ENCODE measurements around the gene RERE. TPM values are rescaled to one million over a fixed set of nuclear protein-coding genes. Genes with fewer than 3 reads are reported as not detected.

Gene RERE
- polyA plus RNA-seq, 3 donors from 2014 or later: 3.8 to 5.9 (median 3.8) TPM

GRCh38 chr1:8780405-8780804 is 37.0 kb downstream of the RERE start:
- Mint-ChIP-seq H3K4me3 (no peak overlapping the region), H3K36me3 (no peaks in the 10 kb centered on the region), H3K9me3 (no peaks in the 10 kb centered on the region), H3K4me1 (peaks cover 5 to 16% of the 10 kb centered on the region in 2 donors), H3K27me3 (ENCODE audit: low read depth in 3 of 3) (peaks cover 0 to 2% (median 0%) of the 10 kb centered on the region in 3 donors), H3K27ac (peak overlapping the region in 1 of 6 donors; percentile 32)
- DNase-seq: no peak

- H3K4me1 Mint-ChIP-seq: peaks cover 5 to 16% of the 10 kb centered on the region in 2 donors
- no peaks in the 10 kb centered on the region for H3K36me3 Mint-ChIP-seq
- H3K4me3 Mint-ChIP-seq: no peak overlapping the region
- DNase-seq: no peak
- H3K9me3 Mint-ChIP-seq: no peaks in the 10 kb centered on the region
- H3K27ac Mint-ChIP-seq: no peak overlapping the region
- peaks cover 0 to 2% (median 0%) of the 10 kb centered on the region in 3 donors for H3K27me3 Mint-ChIP-seq (ENCODE audit: low read depth in 3 of 3)
These were observed 39.6 kb downstream of the RERE start for GRCh38 chr1:8777867-8778266.

- no peak overlapping the region for H3K27ac Mint-ChIP-seq
- H3K36me3 Mint-ChIP-seq: no peaks in the 10 kb centered on the region
These were observed 41.3 kb downstream of the RERE start for GRCh38 chr1:8776104-8776503.

GRCh38 chr1:8767006-8767405 is 50.4 kb downstream of the RERE start:
- Mint-ChIP-seq H3K4me3 (no peak overlapping the region), H3K9me3 (no peaks in the 10 kb centered on the region), H3K27ac (no peak overlapping the region), H3K27me3 (ENCODE audit: low read depth in 3 of 3) (peaks cover 0 to 2% (median 0%) of the 10 kb centered on the region in 3 donors), H3K4me1 (peaks cover 10 to 18% of the 10 kb centered on the region in 2 donors), H3K36me3 (peaks cover 0 to 4% (median 3%) of the 10 kb centered on the region in 3 donors)
- DNase-seq: no peak

More at GRCh38 chr1:8776104-8776503, 41.3 kb downstream of the RERE start:
- no peak for DNase-seq
- Mint-ChIP-seq H3K4me1 (peaks cover 3 to 10% of the 10 kb centered on the region in 2 donors), H3K4me3 (no peak overlapping the region), H3K27me3 (ENCODE audit: low read depth in 3 of 3) (peaks cover 0 to 2% (median 0%) of the 10 kb centered on the region in 3 donors), H3K9me3 (no peaks in the 10 kb centered on the region)

GRCh38 chr1:8765198-8765597 is 52.2 kb downstream of the RERE start:
- H3K9me3 Mint-ChIP-seq: no peaks in the 10 kb centered on the region
- H3K27me3 Mint-ChIP-seq (ENCODE audit: low read depth in 3 of 3): peaks cover 0 to 2% (median 0%) of the 10 kb centered on the region in 3 donors
- H3K27ac Mint-ChIP-seq: no peak overlapping the region
- no peak overlapping the region for H3K4me3 Mint-ChIP-seq
- DNase-seq: no peak
- peaks cover 0 to 7% (median 4%) of the 10 kb centered on the region in 3 donors for H3K36me3 Mint-ChIP-seq
- H3K4me1 Mint-ChIP-seq: peaks cover 13 to 31% of the 10 kb centered on the region in 2 donors

- Mint-ChIP-seq H3K27me3 (ENCODE audit: low read depth in 3 of 3) (peaks cover 0 to 2% (median 0%) of the 10 kb centered on the region in 3 donors), H3K9me3 (no peaks in the 10 kb centered on the region), H3K4me1 (peaks cover 18 to 38% of the 10 kb centered on the region in 2 donors), H3K27ac (no peak overlapping the region), H3K4me3 (no peak overlapping the region), H3K36me3 (peaks cover 0 to 7% (median 4%) of the 10 kb centered on the region in 3 donors)
- no peak for DNase-seq
These were observed 53.0 kb downstream of the RERE start for GRCh38 chr1:8764293-8764937.

- Mint-ChIP-seq H3K4me1 (peaks cover 18 to 39% of the 10 kb centered on the region in 2 donors), H3K36me3 (peaks cover 0 to 5% (median 4%) of the 10 kb centered on the region in 3 donors), H3K4me3 (no peak overlapping the region), H3K27me3 (ENCODE audit: low read depth in 3 of 3) (peaks cover 0 to 2% (median 0%) of the 10 kb centered on the region in 3 donors), H3K9me3 (no peaks in the 10 kb centered on the region), H3K27ac (no peak overlapping the region)
- DNase-seq: no peak
These were observed 53.6 kb downstream of the RERE start for GRCh38 chr1:8763888-8764287.

GRCh38 chr1:8754993-8755392 is 62.4 kb downstream of the RERE start:
- H3K4me1 Mint-ChIP-seq: peaks cover 4 to 6% of the 10 kb centered on the region in 2 donors
- peaks cover 0 to 3% (median 2%) of the 10 kb centered on the region in 3 donors for H3K27me3 Mint-ChIP-seq (ENCODE audit: low read depth in 3 of 3)

GRCh38 chr1:8754247-8754650 is 63.2 kb downstream of the RERE start:
- Mint-ChIP-seq H3K9me3 (no peaks in the 10 kb centered on the region), H3K36me3 (peaks cover 0 to 4% (median 0%) of the 10 kb centered on the region in 3 donors), H3K27ac (no peak overlapping the region), H3K4me1 (peaks cover 0 to 1% of the 10 kb centered on the region in 2 donors), H3K27me3 (ENCODE audit: low read depth in 3 of 3) (peaks cover 0 to 3% (median 2%) of the 10 kb centered on the region in 3 donors), H3K4me3 (no peak overlapping the region)
- DNase-seq: no peak

More at GRCh38 chr1:8754993-8755392, 62.4 kb downstream of the RERE start:
- Mint-ChIP-seq H3K27ac (no peak overlapping the region), H3K9me3 (no peaks in the 10 kb centered on the region), H3K4me3 (no peak overlapping the region), H3K36me3 (peaks cover 0 to 4% (median 0%) of the 10 kb centered on the region in 3 donors)
- no peak for DNase-seq

GRCh38 chr1:8753736-8754135 is 63.7 kb downstream of the RERE start:
- Mint-ChIP-seq H3K27me3 (ENCODE audit: low read depth in 3 of 3) (peaks cover 0 to 3% (median 2%) of the 10 kb centered on the region in 3 donors), H3K27ac (no peak overlapping the region), H3K9me3 (no peaks in the 10 kb centered on the region), H3K4me1 (peaks cover 0 to 1% of the 10 kb centered on the region in 2 donors), H3K4me3 (no peak overlapping the region), H3K36me3 (peaks cover 0 to 4% (median 0%) of the 10 kb centered on the region in 3 donors)
- DNase-seq: no peak

GRCh38 chr1:8752921-8753713 is 64.3 kb downstream of the RERE start:
- no peaks in the 10 kb centered on the region for H3K9me3 Mint-ChIP-seq
- peaks cover 0 to 9% (median 0%) of the 10 kb centered on the region in 3 donors for H3K36me3 Mint-ChIP-seq
- peaks cover 0 to 3% (median 2%) of the 10 kb centered on the region in 3 donors for H3K27me3 Mint-ChIP-seq (ENCODE audit: low read depth in 3 of 3)
- H3K27ac Mint-ChIP-seq: no peak overlapping the region
- no peak for DNase-seq
- no peak overlapping the region for H3K4me3 Mint-ChIP-seq
- peaks cover 0 to 1% of the 10 kb centered on the region in 2 donors for H3K4me1 Mint-ChIP-seq

- peaks cover 0 to 1% of the 10 kb centered on the region in 2 donors for H3K4me1 Mint-ChIP-seq
- peaks cover 0 to 9% (median 0%) of the 10 kb centered on the region in 3 donors for H3K36me3 Mint-ChIP-seq
- DNase-seq: no peak
- H3K9me3 Mint-ChIP-seq: no peaks in the 10 kb centered on the region
- no peak overlapping the region for H3K27ac Mint-ChIP-seq
- H3K4me3 Mint-ChIP-seq: no peak overlapping the region
- H3K27me3 Mint-ChIP-seq (ENCODE audit: low read depth in 3 of 3): peaks cover 0 to 3% (median 2%) of the 10 kb centered on the region in 3 donors
These were observed 65.0 kb downstream of the RERE start for GRCh38 chr1:8752411-8752810.

GRCh38 chr1:8751984-8752383 is 65.5 kb downstream of the RERE start:
- Mint-ChIP-seq H3K9me3 (no peaks in the 10 kb centered on the region), H3K36me3 (peaks cover 0 to 9% (median 0%) of the 10 kb centered on the region in 3 donors), H3K27ac (no peak overlapping the region), H3K4me1 (no peaks in the 10 kb centered on the region), H3K4me3 (no peak overlapping the region), H3K27me3 (ENCODE audit: low read depth in 3 of 3) (peaks cover 0 to 3% (median 2%) of the 10 kb centered on the region in 3 donors)
- no peak for DNase-seq
